Astrocyte of the spinal cord (primary cell): ENCODE data around the gene NOL7.

Experiments used
- DNase-seq: peaks from one replicate; pipeline ENCODE4 v3.0.0; 2011; ENCODE audit warnings: low read depth, low spot score
- H3K4me3 ChIP-seq: 2 replicates; pipeline ENCODE4 v1.5.1; 2011; ENCODE audit warnings: low read depth, mild to moderate bottlenecking, low read length, moderate library complexity
- in situ Hi-C: cut with HindIII; loops from 2 replicates; pipeline ENCODE4 v1.10.0; 2017; ENCODE audit warnings: low sequenced_read_pairs
- TF ChIP-seq, protein P1 (sequence below): IDR thresholded peaks from 2 replicates; pipeline ENCODE4 v1.5.1; 2012; ENCODE audit warnings: low read depth, mild to moderate bottlenecking, low read length, inconsistent platforms

Gene NOL7

DNA sequence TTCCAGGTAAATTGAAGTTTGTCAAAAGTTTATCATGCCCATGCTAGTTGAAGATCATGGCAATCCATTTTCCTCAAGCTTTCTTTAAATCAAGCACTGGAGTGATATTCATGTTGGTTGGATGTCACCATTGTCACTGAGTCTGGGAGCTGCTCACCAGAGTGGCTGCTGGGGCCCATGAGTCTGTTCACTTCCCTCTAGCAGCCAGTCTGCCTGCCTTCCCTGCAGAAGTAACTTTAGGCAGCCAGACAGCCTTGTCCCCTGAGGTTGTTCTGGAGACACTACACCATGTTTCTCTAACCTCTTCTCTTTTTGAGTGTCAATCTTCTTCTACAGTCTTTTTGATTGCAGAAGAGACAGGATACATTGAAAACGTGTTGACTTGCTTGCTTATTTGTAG is 35.2 kb upstream of the NOL7 start:
- DNase-seq = no peak
- TF ChIP-seq, protein P1, sequence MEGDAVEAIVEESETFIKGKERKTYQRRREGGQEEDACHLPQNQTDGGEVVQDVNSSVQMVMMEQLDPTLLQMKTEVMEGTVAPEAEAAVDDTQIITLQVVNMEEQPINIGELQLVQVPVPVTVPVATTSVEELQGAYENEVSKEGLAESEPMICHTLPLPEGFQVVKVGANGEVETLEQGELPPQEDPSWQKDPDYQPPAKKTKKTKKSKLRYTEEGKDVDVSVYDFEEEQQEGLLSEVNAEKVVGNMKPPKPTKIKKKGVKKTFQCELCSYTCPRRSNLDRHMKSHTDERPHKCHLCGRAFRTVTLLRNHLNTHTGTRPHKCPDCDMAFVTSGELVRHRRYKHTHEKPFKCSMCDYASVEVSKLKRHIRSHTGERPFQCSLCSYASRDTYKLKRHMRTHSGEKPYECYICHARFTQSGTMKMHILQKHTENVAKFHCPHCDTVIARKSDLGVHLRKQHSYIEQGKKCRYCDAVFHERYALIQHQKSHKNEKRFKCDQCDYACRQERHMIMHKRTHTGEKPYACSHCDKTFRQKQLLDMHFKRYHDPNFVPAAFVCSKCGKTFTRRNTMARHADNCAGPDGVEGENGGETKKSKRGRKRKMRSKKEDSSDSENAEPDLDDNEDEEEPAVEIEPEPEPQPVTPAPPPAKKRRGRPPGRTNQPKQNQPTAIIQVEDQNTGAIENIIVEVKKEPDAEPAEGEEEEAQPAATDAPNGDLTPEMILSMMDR = no peak
- H3K4me3 ChIP-seq = no peak overlapping the region
- in situ Hi-C loops = no loop called here

DNA sequence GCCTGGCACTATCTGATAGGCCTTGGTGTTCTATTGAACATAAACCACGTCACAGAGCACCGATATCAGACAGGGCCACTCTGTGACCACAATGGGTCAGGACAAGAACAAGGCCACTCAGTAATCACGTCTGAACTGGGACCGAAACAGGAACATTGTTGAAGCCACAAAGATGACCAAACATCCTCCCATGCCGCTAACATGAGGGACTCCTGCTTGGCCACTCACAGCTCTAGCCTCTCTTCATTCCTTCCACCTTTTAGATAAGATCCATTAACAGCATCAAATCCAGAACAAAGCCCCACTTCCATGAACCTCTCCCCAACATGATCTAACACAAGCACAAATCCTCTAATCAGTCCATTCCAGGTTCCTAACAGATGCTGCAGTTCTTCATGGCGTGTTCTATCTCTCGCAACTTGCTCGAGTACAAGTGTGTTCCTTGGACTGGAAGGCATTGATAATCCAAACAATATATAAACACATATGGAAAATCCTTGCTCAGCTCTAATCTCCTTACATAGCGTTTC is 33.4 kb upstream of the NOL7 start:
- DNase-seq = no peak
- TF ChIP-seq, protein P1 = no peak
- in situ Hi-C loops = no loop called here
- no peak overlapping the region for H3K4me3 ChIP-seq

DNA sequence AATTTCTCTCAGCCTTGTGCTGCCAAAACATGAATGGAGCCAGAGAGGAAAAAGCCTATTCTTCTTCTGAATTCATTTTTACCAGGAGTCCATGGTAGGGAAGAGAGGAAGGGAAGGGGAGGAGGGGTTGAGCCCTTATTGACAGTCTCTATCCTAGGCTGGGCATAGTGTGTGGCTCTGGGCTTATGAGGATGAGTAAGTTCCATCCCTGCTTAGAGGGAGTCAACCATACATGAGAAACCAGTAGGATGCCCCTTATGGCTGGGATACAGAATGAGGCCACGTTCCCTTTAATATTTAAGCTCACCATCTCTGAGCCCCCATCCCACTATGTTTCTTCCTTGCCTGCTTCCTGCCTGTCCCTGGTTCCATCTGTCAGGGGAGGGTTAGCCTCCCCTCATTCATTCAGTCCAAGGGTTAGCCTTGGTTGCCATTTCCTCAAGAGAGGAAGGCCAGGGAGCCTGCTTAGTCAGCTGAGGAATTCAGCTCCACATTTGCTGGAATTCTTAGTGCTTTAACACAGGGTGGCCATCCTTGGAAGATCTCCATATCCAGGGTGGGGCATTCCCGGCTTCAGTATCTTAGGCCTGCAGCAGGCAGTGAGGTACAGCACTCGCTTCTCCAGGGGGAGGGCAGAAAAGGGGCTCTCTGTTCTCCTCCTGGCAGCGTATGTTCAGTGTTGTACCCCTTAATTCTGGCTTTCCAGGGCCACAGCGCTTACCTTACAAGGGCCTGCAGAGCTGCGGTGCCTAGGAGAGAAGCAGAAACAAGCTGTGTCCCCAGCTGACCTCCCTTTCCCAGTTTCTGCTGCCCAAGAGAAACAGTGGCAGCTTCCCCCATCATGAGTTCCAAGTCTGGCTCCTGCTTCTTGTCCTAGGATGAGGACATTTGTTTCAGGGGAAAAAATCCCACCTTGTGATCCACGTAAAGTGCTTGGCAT is 28.3 kb upstream of the NOL7 start:
- TF ChIP-seq, protein P1 = no peak
- H3K4me3 ChIP-seq = no peak overlapping the region
- DNase-seq = no peak
- in situ Hi-C loops = no loop called here

DNA sequence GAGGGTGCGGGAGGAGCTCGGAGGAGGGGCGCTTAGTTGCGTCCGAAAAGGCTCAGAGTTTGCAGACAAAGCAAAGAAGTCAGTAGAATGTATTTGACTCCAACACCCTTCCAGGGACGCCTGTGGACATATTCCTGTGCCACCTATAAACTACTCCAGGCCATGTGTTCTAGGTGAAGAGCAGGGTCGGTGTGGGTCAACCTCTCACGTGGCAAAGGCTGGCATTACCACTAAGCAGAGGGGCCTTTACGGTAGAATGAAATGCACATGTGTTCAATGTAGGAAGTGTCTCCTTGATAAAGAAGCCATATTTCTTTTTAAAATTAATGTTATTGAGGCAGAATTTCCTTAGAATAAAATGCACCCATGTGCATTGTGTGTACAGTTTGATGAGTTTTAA is 25.3 kb upstream of the NOL7 start:
- no peak for DNase-seq
- TF ChIP-seq, protein P1 = no peak
- no peak overlapping the region for H3K4me3 ChIP-seq
- in situ Hi-C loops = no loop called here

DNA sequence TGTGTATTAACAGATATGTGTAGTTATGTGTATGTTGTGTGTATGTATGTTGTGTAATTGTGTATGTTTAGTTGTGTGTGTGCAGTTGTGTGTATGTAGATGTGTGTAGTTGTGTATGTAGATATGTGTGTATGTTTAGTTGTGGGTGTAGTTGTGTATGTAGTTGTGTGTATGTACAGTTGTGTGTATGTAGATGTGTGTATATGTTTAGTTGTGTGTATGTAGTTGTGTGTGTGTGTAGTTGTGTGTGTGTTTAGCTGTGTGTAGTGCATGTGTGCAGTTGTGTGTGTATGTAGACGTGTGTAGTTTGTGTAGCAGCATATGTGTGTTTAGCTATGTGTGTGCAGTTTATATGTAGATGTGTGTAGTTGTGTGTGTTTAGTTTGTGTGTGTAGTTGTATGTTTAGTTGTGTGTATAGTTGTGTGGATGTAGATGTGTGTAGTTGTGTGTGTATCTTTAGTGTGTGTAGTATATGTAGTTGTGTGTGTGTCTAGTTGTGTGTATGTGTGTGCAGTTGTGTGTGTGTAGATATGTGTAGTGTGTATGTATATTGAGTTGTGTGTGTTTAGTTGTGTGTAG is 24.5 kb upstream of the NOL7 start:
- in situ Hi-C loops = no loop called here
- no peak overlapping the region for H3K4me3 ChIP-seq
- DNase-seq = no peak
- TF ChIP-seq, protein P1 = no peak

DNA sequence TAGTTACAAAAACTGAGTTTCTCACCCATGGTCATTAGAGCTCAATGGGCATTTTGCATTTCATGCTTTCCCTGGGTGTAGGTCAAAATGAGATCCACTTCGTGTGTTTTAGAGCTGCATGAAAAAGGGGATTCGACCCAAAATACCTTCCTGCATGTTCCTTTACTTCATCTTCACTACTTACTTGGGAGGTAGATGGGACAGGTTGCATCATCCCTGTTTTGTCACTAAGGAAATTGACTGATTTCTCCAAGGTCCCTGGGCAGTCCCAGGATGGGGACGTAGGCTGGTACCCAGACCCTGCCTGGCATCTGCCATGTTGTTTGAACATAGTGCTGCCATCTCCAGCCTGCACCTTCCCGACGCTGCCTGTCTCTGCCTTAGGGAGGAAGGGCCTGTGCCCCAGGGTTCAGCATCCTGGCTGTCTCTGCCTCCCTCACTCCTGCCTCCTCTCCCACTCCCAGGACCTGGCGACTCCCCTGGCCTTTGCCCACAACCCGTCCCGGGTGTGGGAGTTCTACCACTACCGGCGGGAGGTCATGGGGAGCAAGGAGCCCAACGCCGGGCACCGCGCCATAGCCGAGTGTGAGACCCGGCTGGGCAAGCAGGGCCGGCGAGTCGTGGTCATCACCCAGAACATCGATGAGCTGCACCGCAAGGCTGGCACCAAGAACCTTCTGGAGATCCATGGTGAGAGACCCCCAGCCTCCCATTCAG is 23.8 kb upstream of the NOL7 start:
- TF ChIP-seq, protein P1 = no peak
- in situ Hi-C loops = no loop called here
- H3K4me3 ChIP-seq = no peak overlapping the region
- DNase-seq = no peak
